Loucy (cell line): ENCODE data around the gene HOXD11.

Experiments
- EZH2phosphoT487 ChIP-seq: fragments of 200-600 bp; IDR thresholded peaks from 2 replicates; pipeline ENCODE4 v1.6.1; 2018; ENCODE audit warnings: antibody characterized with exemption, mild to moderate bottlenecking, moderate library complexity, borderline replicate concordance
- TF ChIP-seq, protein P1 (sequence below): fragments of 200-600 bp; sonication (generic); conservative IDR thresholded peaks from 2 replicates; pipeline ENCODE4 v1.5.1; 2014; ENCODE audit warnings: mild to moderate bottlenecking, antibody characterized with exemption, low read length

- TF ChIP-seq, protein P1, sequence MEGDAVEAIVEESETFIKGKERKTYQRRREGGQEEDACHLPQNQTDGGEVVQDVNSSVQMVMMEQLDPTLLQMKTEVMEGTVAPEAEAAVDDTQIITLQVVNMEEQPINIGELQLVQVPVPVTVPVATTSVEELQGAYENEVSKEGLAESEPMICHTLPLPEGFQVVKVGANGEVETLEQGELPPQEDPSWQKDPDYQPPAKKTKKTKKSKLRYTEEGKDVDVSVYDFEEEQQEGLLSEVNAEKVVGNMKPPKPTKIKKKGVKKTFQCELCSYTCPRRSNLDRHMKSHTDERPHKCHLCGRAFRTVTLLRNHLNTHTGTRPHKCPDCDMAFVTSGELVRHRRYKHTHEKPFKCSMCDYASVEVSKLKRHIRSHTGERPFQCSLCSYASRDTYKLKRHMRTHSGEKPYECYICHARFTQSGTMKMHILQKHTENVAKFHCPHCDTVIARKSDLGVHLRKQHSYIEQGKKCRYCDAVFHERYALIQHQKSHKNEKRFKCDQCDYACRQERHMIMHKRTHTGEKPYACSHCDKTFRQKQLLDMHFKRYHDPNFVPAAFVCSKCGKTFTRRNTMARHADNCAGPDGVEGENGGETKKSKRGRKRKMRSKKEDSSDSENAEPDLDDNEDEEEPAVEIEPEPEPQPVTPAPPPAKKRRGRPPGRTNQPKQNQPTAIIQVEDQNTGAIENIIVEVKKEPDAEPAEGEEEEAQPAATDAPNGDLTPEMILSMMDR = no peak
- TF ChIP-seq EZH2phosphoT487 = no peak
Observed at GRCh38 chr2:176136374-176137251, 29.5 kb downstream of the HOXD11 start.
